WTC11 (cell line): ENCODE measurements around the gene PDIA2.

Experiments
- E2F1 ChIP-seq: sonication (generic); formaldehyde crosslinking; IDR thresholded peaks from 2 replicates; pipeline ENCODE4 v1.8.0; 2022; ENCODE audit warnings: mild to moderate bottlenecking, missing genetic modification reagents
- ELF4 ChIP-seq: sonication (generic); formaldehyde crosslinking; IDR thresholded peaks from 2 replicates; pipeline ENCODE4 v1.8.1; 2022; ENCODE audit warnings: low read depth, mild to moderate bottlenecking, moderate library complexity, missing genetic modification reagents
- KAT7 ChIP-seq: sonication (generic); formaldehyde crosslinking; IDR thresholded peaks from 2 replicates; pipeline ENCODE4 v1.8.1; 2023; ENCODE audit warnings: missing genetic modification reagents, mild to moderate bottlenecking, borderline replicate concordance
- TP53 ChIP-seq: sonication (generic); formaldehyde crosslinking; IDR thresholded peaks from 2 replicates; pipeline ENCODE4 v1.8.1; 2023; ENCODE audit warnings: mild to moderate bottlenecking, missing genetic modification reagents
- USF2 ChIP-seq: sonication (generic); formaldehyde crosslinking; IDR thresholded peaks from 2 replicates; pipeline ENCODE4 v1.8.1; 2023; ENCODE audit warnings: mild to moderate bottlenecking, missing genetic modification reagents, moderate library complexity
- ZBTB21 ChIP-seq: sonication (generic); formaldehyde crosslinking; IDR thresholded peaks from 2 replicates; pipeline ENCODE4 v1.8.1; 2023; ENCODE audit warnings: mild to moderate bottlenecking, missing genetic modification reagents, borderline replicate concordance
- TF ChIP-seq, protein P1 (sequence below): fragments of 200-600 bp; IDR thresholded peaks from 2 replicates; pipeline ENCODE4 v1.8.0; 2022; ENCODE audit warnings: antibody characterized with exemption
- TF ChIP-seq, protein P2 (sequence below): sonication (generic); formaldehyde crosslinking; IDR thresholded peaks from 2 replicates; pipeline ENCODE4 v1.8.1; 2023; ENCODE audit warnings: mild to moderate bottlenecking, missing genetic modification reagents

DNA sequence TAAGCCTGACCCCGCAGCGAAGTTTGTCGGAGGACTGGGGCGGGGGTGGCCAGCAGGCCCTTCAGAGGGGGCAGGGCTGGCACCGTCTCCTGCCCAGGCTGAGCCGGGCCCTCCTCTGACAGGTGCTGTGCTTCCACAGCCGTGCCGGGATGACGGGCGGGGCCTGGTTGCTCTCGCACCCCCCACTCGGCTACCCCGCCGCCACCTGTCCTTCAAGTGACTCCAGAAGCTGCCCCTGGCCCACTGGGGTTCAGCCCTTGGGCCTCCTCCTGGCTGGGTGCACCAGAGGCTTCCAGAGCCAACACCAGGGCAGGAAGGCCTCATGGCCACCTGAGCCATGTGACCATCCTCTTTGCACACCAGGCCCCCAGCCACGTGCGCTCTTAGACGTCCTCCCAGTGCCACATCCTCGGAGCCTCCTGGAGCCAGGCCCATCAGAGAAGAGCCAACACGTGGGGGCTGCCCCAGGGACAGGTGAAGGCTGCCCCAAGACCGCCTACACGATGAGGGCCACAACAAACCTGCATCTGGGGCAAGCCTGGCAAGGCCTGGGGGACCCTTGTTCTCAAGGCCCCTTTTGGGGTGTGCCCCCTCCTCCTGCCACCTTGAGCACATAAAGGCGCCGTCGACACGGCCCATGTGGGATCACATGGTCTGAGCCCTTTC, 7.2 kb downstream of the PDIA2 start:
- TF ChIP-seq ELF4 (CRISPR knock-in tag): no peak
- TF ChIP-seq KAT7 (CRISPR knock-in tag): no peak
- TF ChIP-seq, protein P1, sequence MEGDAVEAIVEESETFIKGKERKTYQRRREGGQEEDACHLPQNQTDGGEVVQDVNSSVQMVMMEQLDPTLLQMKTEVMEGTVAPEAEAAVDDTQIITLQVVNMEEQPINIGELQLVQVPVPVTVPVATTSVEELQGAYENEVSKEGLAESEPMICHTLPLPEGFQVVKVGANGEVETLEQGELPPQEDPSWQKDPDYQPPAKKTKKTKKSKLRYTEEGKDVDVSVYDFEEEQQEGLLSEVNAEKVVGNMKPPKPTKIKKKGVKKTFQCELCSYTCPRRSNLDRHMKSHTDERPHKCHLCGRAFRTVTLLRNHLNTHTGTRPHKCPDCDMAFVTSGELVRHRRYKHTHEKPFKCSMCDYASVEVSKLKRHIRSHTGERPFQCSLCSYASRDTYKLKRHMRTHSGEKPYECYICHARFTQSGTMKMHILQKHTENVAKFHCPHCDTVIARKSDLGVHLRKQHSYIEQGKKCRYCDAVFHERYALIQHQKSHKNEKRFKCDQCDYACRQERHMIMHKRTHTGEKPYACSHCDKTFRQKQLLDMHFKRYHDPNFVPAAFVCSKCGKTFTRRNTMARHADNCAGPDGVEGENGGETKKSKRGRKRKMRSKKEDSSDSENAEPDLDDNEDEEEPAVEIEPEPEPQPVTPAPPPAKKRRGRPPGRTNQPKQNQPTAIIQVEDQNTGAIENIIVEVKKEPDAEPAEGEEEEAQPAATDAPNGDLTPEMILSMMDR: no peak
- TF ChIP-seq, protein P2, sequence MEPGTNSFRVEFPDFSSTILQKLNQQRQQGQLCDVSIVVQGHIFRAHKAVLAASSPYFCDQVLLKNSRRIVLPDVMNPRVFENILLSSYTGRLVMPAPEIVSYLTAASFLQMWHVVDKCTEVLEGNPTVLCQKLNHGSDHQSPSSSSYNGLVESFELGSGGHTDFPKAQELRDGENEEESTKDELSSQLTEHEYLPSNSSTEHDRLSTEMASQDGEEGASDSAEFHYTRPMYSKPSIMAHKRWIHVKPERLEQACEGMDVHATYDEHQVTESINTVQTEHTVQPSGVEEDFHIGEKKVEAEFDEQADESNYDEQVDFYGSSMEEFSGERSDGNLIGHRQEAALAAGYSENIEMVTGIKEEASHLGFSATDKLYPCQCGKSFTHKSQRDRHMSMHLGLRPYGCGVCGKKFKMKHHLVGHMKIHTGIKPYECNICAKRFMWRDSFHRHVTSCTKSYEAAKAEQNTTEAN: no peak
- TF ChIP-seq E2F1 (CRISPR knock-in tag): no peak
- no peak for TF ChIP-seq ZBTB21 (CRISPR knock-in tag)
- TF ChIP-seq TP53 (CRISPR knock-in tag): no peak
- no peak for TF ChIP-seq USF2 (CRISPR knock-in tag)
